ENCODE data around the gene RTTN.

Gene RTTN

GRCh38 chr18:70086085-70086484, 119.4 kb downstream of the RTTN start:
- H3K9me3 ChIP-seq (ENCODE audit: insufficient read depth, low read depth, low read length): no peaks in the 10 kb centered on the region
- no peak overlapping the region for H3K9ac ChIP-seq (ENCODE audit: low read depth, low read length, poor library complexity, severe bottlenecking)
- H3K4me3 ChIP-seq (ENCODE audit: low read length, poor library complexity, severe bottlenecking): no peak overlapping the region
- H3F3A ChIP-seq (ENCODE audit: low read depth): no peaks in the 10 kb centered on the region
- TF ChIP-seq CTCF (conservative IDR thresholded peaks at IDR 0.05; ENCODE audit: low read length): no peak
- no peak for TF ChIP-seq EZH2phosphoT487 (IDR thresholded peaks at IDR 0.05; ENCODE audit: borderline replicate concordance)
- no peaks in the 10 kb centered on the region for H3K27me3 ChIP-seq (ENCODE audit: insufficient read depth, low read length, poor library complexity, severe bottlenecking)
- no peaks in the 10 kb centered on the region for H4K20me1 ChIP-seq (ENCODE audit: insufficient read depth, low read length, poor library complexity, severe bottlenecking)
- no peak overlapping the region for H2AFZ ChIP-seq (ENCODE audit: low read length)
- no peaks in the 10 kb centered on the region for H3K79me2 ChIP-seq (ENCODE audit: insufficient read depth, low read length)
- peaks cover 14% of the 10 kb centered on the region; the same call in 1 of the 2 replicates for H3K36me3 ChIP-seq (ENCODE audit: insufficient read depth, low read length)
- no peaks in the 10 kb centered on the region for H3K4me1 ChIP-seq (ENCODE audit: insufficient read depth, low read length, poor library complexity, severe bottlenecking)
- H3K9me2 ChIP-seq (replicated peaks; ENCODE audit: low read depth, low read length): no peaks in the 10 kb centered on the region
- no peak overlapping the region for H3K4me2 ChIP-seq (ENCODE audit: low read depth, low read length, poor library complexity, severe bottlenecking)

- H3K9me2 ChIP-seq (replicated peaks; ENCODE audit: low read depth, low read length): no peaks in the 10 kb centered on the region
- H3K36me3 ChIP-seq (ENCODE audit: insufficient read depth, low read length): peaks cover 14% of the 10 kb centered on the region; the same call in 1 of the 2 replicates
- H3K9me3 ChIP-seq (ENCODE audit: insufficient read depth, low read depth, low read length): no peaks in the 10 kb centered on the region
- no peaks in the 10 kb centered on the region for H3F3A ChIP-seq (ENCODE audit: low read depth)
- no peak overlapping the region for H2AFZ ChIP-seq (ENCODE audit: low read length)
- no peak overlapping the region for H3K4me2 ChIP-seq (ENCODE audit: low read depth, low read length, poor library complexity, severe bottlenecking)
- H3K27me3 ChIP-seq (ENCODE audit: insufficient read depth, low read length, poor library complexity, severe bottlenecking): no peaks in the 10 kb centered on the region
- no peaks in the 10 kb centered on the region for H3K79me2 ChIP-seq (ENCODE audit: insufficient read depth, low read length)
- TF ChIP-seq CTCF (conservative IDR thresholded peaks at IDR 0.05; ENCODE audit: low read length) (no peak), EZH2phosphoT487 (IDR thresholded peaks at IDR 0.05; ENCODE audit: borderline replicate concordance) (no peak)
- no peaks in the 10 kb centered on the region for H3K4me1 ChIP-seq (ENCODE audit: insufficient read depth, low read length, poor library complexity, severe bottlenecking)
- no peaks in the 10 kb centered on the region for H4K20me1 ChIP-seq (ENCODE audit: insufficient read depth, low read length, poor library complexity, severe bottlenecking)
- no peak overlapping the region for H3K4me3 ChIP-seq (ENCODE audit: low read length, poor library complexity, severe bottlenecking)
- no peak overlapping the region for H3K9ac ChIP-seq (ENCODE audit: low read depth, low read length, poor library complexity, severe bottlenecking)
Observed at GRCh38 chr18:70085641-70086040, 119.8 kb downstream of the RTTN start.

- H4K20me1 ChIP-seq (ENCODE audit: insufficient read depth, low read length, poor library complexity, severe bottlenecking): no peaks in the 10 kb centered on the region
- H3K4me2 ChIP-seq (ENCODE audit: low read depth, low read length, poor library complexity, severe bottlenecking): no peak overlapping the region
- H3K36me3 ChIP-seq (ENCODE audit: insufficient read depth, low read length): peaks cover 9% of the 10 kb centered on the region; the same call in 1 of the 2 replicates
- no peak overlapping the region for H3K4me3 ChIP-seq (ENCODE audit: low read length, poor library complexity, severe bottlenecking)
- H2AFZ ChIP-seq (ENCODE audit: low read length): no peak overlapping the region
- no peaks in the 10 kb centered on the region for H3K4me1 ChIP-seq (ENCODE audit: insufficient read depth, low read length, poor library complexity, severe bottlenecking)
- no peak for TF ChIP-seq EZH2phosphoT487 (IDR thresholded peaks at IDR 0.05; ENCODE audit: borderline replicate concordance)
- TF ChIP-seq CTCF (conservative IDR thresholded peaks at IDR 0.05; ENCODE audit: low read length): no peak
- H3F3A ChIP-seq (ENCODE audit: low read depth): no peaks in the 10 kb centered on the region
- H3K79me2 ChIP-seq (ENCODE audit: insufficient read depth, low read length): no peaks in the 10 kb centered on the region
- no peaks in the 10 kb centered on the region for H3K9me3 ChIP-seq (ENCODE audit: insufficient read depth, low read depth, low read length)
- no peak overlapping the region for H3K9ac ChIP-seq (ENCODE audit: low read depth, low read length, poor library complexity, severe bottlenecking)
- no peaks in the 10 kb centered on the region for H3K27me3 ChIP-seq (ENCODE audit: insufficient read depth, low read length, poor library complexity, severe bottlenecking)
- no peaks in the 10 kb centered on the region for H3K9me2 ChIP-seq (replicated peaks; ENCODE audit: low read depth, low read length)
Observed at GRCh38 chr18:70082430-70082829, 123.1 kb downstream of the RTTN start.
